ENCODE results near the gene RGS9. TPM values are rescaled to one million over a fixed set of nuclear protein-coding genes. Genes with fewer than 3 reads are reported as not detected.

The RGS9 gene
- total and polyA plus RNA-seq, 8 donors: 4.0 to 17.2 (median 11.4) TPM

DNA sequence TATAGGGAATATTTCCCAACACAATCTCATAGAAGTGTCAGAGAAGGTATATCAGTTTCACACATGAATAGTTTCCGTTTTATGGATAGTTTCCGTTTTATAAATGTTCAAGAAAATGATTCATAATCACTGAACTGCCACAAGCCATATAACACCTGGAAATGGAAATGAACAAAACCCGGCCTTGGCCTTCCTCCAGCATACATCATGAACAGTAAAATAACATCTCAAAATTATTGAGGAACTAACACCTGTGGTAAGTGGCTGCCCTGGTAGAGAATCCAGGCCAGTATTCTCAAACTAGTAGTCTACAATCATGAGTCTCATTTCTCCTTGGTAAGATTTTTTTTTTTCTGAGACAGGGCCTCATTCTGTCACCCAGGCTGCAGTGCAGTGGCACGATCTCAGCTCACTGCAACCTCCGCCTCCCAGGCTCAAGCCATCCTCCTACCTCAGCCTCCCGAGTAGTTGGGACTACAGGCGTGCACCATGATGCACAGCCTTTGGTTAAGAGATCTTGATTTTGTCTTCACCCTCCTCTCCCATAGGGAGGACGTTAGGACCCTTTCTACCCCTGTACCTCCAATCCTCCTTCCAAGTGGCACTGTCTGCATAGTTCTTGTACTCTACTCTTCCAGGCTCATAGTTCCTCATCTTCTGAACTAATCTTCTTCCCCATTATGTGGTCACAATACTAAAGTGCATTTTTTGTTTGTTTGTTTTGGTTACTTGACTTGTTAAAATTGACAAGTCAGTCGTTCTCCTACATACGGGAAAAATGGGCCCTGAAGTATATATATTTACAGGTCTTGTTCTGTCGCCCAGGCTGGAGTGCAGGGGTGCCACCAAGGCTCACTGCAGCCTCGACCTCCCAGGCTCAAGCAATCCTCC, 15.0 kb upstream of the RGS9 start:
- Histone ChIP-seq H3K4me1 (peaks cover 0 to 17% of the 10 kb centered on the region in 2 donors), H3K4me3 (peak overlapping the region; percentile 59 to 61), H3K27ac (peak overlapping the region in 1 of 2 donors; percentile 88), H3K9me3 (no peaks in the 10 kb centered on the region), H3K27me3 (no peaks in the 10 kb centered on the region), H3K36me3 (no peaks in the 10 kb centered on the region)
- TF ChIP-seq, protein P1, sequence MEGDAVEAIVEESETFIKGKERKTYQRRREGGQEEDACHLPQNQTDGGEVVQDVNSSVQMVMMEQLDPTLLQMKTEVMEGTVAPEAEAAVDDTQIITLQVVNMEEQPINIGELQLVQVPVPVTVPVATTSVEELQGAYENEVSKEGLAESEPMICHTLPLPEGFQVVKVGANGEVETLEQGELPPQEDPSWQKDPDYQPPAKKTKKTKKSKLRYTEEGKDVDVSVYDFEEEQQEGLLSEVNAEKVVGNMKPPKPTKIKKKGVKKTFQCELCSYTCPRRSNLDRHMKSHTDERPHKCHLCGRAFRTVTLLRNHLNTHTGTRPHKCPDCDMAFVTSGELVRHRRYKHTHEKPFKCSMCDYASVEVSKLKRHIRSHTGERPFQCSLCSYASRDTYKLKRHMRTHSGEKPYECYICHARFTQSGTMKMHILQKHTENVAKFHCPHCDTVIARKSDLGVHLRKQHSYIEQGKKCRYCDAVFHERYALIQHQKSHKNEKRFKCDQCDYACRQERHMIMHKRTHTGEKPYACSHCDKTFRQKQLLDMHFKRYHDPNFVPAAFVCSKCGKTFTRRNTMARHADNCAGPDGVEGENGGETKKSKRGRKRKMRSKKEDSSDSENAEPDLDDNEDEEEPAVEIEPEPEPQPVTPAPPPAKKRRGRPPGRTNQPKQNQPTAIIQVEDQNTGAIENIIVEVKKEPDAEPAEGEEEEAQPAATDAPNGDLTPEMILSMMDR (IDR thresholded peaks at IDR 0.05): no peak
- ATAC-seq (no peak), DNase-seq (no peak)
- intact Hi-C loops (cut with DNase I): no loop called here

DNA sequence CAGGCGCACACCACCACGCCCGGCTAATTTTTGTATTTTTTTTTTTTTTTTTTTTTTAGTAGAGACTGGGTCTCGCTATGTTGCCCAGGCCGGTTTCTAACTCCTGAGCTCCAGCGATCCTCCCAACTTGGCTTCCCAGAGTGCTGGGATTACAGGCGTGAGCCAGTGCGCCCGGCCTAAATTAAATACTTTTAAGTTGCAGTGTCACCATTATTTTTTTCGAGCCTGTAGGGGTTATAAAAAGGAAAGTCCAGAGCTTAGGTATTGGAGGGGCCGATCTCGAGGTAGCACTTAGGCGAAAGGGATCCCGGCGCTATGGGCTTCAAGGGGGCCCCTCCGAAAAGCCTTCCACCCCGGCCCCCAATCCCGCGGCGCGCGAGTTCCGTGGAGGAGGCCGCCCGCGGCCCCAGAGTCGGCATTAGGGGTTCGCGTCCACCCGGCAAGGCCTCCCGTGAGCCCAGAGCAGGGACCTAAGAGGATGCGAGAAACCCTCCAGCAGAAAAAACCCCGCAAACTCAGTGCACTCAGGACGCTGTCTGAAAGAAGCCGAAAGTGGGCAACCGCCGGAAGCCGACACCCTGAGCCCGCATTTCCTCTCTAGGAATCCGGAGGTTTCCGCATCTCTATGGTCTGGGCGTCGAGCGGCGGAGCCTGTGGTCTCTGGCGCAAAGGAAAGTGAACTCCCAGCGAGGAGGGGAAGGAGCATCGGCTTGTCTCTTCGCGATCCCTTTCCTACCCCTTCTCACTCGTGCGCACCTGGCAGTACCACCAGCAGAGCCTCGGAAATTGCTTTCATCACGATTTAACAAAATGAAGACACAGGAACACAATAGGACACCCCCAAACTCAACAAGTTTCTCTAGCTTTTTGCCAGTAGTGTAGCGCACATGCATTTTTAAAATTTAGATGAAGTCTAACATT, 14.1 kb upstream of the RGS9 start:
- Histone ChIP-seq H3K9me3 (no peaks in the 10 kb centered on the region), H3K36me3 (no peaks in the 10 kb centered on the region), H3K27me3 (no peaks in the 10 kb centered on the region), H3K27ac (peak overlapping the region; percentile 88 to 89), H3K4me3 (peak overlapping the region; percentile 59 to 61), H3K4me1 (peaks cover 0 to 17% of the 10 kb centered on the region in 2 donors)
- ATAC-seq (peak; percentile 98), DNase-seq (peak; percentile 86 to 90 (median 87))
- TF ChIP-seq, protein P1 (IDR thresholded peaks at IDR 0.05): no peak
- intact Hi-C loops (cut with DNase I): no loop called here

DNA sequence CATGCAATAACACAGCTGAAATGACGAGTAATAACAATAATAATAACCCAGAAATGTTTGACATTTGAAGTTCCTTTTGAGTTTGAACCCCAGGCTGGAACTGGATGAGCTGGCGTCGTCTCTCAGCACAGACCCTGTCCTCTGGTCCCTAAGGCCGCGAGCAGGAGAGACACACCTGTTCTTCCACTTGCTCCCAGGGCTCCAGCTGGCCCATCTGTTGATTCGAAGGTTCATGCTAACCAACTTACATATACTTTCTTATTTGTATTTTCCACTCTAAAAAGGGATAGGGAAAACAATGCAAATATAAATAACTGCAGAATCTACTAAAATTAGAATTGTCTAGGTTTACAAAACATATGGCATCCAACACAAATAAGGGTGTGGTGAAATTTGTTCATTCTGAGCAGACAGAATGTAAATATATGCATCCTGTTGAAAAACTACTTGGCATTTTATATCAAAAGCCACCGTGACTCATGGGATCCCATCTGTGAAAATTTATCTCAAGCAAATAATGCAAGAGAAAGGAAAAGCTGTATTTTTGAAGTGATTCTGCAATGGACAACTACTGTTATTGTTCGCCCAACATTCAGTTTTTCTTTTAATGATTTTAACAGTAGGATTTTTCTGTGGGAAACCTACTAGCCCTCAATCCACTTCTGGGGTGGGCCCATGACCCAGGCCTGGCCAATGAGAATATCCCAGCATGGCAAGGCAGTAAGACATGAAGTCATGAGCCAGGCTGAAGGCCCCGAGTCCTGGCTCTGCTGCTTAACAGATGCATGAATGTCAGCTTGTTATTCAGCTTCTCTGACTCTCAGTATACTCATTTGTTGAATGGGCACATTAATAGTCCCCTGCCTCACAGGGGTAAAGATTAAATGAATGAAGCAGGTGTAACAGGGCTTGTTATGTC, 13.2 kb upstream of the RGS9 start:
- ATAC-seq: no peak
- Histone ChIP-seq H3K27me3 (peaks cover 0 to 3% of the 10 kb centered on the region in 2 donors), H3K9me3 (no peaks in the 10 kb centered on the region), H3K27ac (peak overlapping the region; percentile 88 to 89), H3K4me1 (peaks cover 0 to 17% of the 10 kb centered on the region in 2 donors), H3K36me3 (no peaks in the 10 kb centered on the region), H3K4me3 (peak overlapping the region; percentile 59 to 61)
- intact Hi-C loops (cut with DNase I): no loop called here
- TF ChIP-seq, protein P1 (IDR thresholded peaks at IDR 0.05): no peak
- DNase-seq: no peak

DNA sequence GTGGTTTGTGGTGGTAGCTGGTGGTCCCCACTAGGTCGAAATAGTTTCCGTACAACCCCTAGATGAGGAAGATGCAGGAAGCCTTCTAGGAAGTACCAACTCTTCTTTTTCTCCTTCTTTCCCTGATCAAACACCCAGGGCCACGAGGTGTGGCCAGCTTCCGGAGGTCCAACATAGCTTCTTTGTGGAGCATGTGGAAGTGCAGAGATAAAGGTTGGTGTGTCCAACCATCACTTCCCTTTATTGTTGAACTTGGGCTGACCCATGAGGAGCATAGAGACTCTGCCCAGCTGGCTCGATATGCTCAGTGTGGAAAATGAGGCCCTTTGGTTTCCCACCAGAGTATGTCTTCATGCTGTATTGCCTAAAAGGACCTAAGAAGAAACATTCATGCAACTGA, 6.3 kb upstream of the RGS9 start:
- peak; percentile 25 for ATAC-seq
- intact Hi-C loops (cut with DNase I): no loop called here
- DNase-seq: no peak
- H3K27me3 ChIP-seq: peaks cover 0 to 5% of the 10 kb centered on the region in 2 donors
- no peaks in the 10 kb centered on the region for H3K36me3 ChIP-seq
- H3K4me3 ChIP-seq: no peak overlapping the region
- TF ChIP-seq, protein P1 (IDR thresholded peaks at IDR 0.05): no peak
- H3K4me1 ChIP-seq: no peaks in the 10 kb centered on the region
- no peaks in the 10 kb centered on the region for H3K9me3 ChIP-seq
- no peak overlapping the region for H3K27ac ChIP-seq

All from left lung (tissue), 10 donors.